Stimulated activated CD4-positive, alpha-beta T cell treated with anti-CD3 and anti-CD28 coated beads, Interleukin-4, amount 100 ng/mL, for 48 hours (primary cell): ENCODE results near the gene TRAF3.

ENCODE experiments used
- DNase-seq, 2 donors: peaks; one replicate each; pipeline ENCODE4 v3.0.0-alpha.2; 2020; ENCODE audit warnings: low read depth in 2 of 2

Gene TRAF3

GRCh38 chr14:102778338-102779083, 1.3 kb downstream of the TRAF3 start:
- DNase-seq: no peak

- no peak for DNase-seq
Measured at GRCh38 chr14:102779084-102779462, 1.8 kb downstream of the TRAF3 start.

- no peak for DNase-seq
Measured at GRCh38 chr14:102779574-102780315, 2.5 kb downstream of the TRAF3 start.

GRCh38 chr14:102781063-102781462, 3.8 kb downstream of the TRAF3 start:
- no peak for DNase-seq

- DNase-seq: no peak
Measured at GRCh38 chr14:102782974-102783373, 5.7 kb downstream of the TRAF3 start.

- no peak for DNase-seq
Measured at GRCh38 chr14:102784892-102785594, 7.8 kb downstream of the TRAF3 start.

- DNase-seq: no peak
Measured at GRCh38 chr14:102785595-102785963, 8.3 kb downstream of the TRAF3 start.

GRCh38 chr14:102786768-102787167, 9.5 kb downstream of the TRAF3 start:
- no peak for DNase-seq

- no peak for DNase-seq
Measured at GRCh38 chr14:102789349-102789748, 12.1 kb downstream of the TRAF3 start.

- DNase-seq: no peak
Measured at GRCh38 chr14:102793531-102794328, 16.5 kb downstream of the TRAF3 start.

- no peak for DNase-seq
Measured at GRCh38 chr14:102795060-102795925, 18.0 kb downstream of the TRAF3 start.

- DNase-seq: no peak
Measured at GRCh38 chr14:102796661-102797190, 19.5 kb downstream of the TRAF3 start.

- no peak for DNase-seq
Measured at GRCh38 chr14:102798926-102799325, 21.7 kb downstream of the TRAF3 start.

- no peak for DNase-seq
Measured at GRCh38 chr14:102799684-102800562, 22.7 kb downstream of the TRAF3 start.

GRCh38 chr14:102802834-102803523, 25.7 kb downstream of the TRAF3 start:
- no peak for DNase-seq

GRCh38 chr14:102804858-102805257, 27.6 kb downstream of the TRAF3 start:
- no peak for DNase-seq

GRCh38 chr14:102805371-102805891, 28.2 kb downstream of the TRAF3 start:
- DNase-seq: peak; percentile 42 to 51

- no peak for DNase-seq
Measured at GRCh38 chr14:102805941-102806340, 28.7 kb downstream of the TRAF3 start.

GRCh38 chr14:102806447-102806846, 29.2 kb downstream of the TRAF3 start:
- no peak for DNase-seq
